ENCODE results near the gene TGOLN2.
"Not testable (repeated sequence)": the region's sequence is repeated elsewhere in the genome, so short reads cannot be mapped to it uniquely, and the experiment has no call there.

TGOLN2 gene

DNA sequence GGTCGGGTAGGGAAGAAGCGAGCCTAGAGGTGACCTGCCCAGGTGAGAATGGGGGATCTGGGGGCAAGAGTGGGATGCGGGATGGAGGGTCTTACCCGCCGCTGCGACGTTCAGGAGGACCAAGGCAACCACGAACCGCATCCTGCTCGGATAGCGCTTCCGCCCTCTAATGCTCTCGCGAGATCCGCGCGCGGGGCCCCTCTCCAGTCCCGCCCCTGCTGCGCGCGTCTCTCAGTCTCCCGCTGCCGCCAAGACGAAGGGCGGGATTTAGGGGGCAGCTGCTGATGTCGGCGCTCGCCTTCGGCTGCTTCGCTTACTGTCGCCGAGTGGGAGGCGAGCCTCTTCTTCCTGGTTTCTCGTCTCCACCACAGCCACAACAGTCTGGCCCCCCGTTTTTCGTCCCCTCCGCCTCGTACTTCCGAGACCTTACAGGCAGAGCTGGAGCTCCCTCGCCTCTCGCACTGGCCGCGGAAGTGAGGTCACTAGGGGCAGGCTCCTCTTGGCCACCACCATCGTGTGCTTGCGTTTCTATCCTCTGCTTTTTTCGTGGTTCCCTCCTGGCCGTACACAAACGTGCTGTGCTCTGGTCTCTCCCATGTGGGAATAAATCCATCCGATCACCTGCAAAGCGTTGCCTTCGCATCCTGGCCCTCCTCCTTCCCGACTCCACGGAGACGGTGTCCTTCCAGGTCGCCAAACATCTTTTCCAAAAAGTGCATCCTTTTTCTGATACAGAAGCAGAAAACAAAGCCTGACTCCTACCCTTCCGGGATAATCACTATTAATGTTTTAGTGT, at the start of gene TGOLN2:
Gene TGOLN2 (minus strand): TSS at position 168 of the 796 bp plus-strand sequence. CDS start 27 bp downstream, at position 141.
- DNase-seq (ENCODE audit: low read depth in 2 of 2): peak; percentile 85 to 90

- no peak for DNase-seq (ENCODE audit: low read depth in 2 of 2)
These were observed 49.3 kb upstream of the TGOLN2 start for GRCh38 chr2:85377083-85377482.

GRCh38 chr2:85376291-85377065, 48.7 kb upstream of the TGOLN2 start:
- DNase-seq (ENCODE audit: low read depth in 2 of 2): no peak

DNA sequence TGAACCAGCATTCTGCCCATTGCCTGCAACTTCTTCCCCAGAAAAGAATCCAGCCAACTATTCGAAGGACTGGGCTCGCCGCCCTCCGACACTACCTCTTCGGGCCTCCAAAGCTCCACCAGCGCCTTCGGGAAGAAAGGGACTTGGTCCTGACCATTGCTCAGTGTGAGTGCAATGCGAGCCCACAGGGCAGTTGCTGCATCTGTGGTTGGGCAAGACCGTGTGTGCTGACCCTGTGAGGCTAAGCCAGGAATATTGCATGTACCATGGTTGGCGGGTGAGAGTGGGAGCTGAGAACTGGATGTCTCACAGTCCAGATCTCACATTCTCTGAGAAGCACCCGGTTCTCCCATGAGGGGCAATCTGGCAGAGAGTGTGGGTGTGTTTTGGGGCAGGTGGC, 43.3 kb upstream of the TGOLN2 start:
- DNase-seq (ENCODE audit: low read depth in 2 of 2): no peak

GRCh38 chr2:85369500-85369899, 41.7 kb upstream of the TGOLN2 start:
- DNase-seq (ENCODE audit: low read depth in 2 of 2): no peak

DNA sequence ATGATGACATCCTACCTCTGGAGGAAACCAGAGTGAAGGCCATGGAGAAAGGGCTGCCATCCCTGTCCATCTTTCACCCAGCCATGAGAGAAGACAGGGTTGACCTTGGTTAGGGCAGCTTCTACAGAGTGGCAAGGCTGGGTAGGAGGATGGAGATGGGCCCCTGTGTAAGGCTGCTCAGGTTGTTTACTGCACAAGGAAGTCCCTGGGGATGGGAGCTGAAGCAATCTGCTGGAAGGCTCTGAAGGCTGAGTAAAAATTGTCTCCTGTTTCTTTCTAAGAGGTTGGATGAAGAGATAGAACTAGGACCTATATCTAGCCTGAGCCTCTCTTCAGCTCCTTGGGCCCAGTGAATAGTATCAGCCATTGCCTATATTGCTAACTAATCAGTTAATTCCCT, 41.1 kb upstream of the TGOLN2 start:
- DNase-seq (ENCODE audit: low read depth in 2 of 2): no peak

DNA sequence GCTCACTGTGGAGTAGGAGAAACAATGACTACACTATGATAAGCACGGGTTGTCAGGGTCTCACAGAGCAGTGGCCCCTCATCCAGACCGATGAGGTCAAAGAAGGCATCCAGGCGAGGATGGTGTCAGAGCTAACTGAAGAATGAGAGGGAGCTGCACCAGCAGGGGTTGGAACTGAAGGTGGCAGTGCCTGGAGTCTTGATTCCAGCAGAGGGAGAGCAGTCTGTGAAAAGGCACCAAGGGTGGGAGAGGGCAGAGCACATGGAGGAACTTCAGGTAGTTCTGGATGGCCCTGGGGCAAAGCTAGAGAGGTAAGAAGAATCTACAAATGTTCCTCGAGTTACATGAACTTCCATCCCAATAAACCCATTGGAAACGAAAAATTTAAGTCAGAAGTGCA, 39.4 kb upstream of the TGOLN2 start:
- DNase-seq (ENCODE audit: low read depth in 2 of 2): no peak

GRCh38 chr2:85362653-85363387, 35.0 kb upstream of the TGOLN2 start:
- not testable (repeated sequence) for DNase-seq (ENCODE audit: low read depth in 2 of 2)

GRCh38 chr2:85357736-85358135, 29.9 kb upstream of the TGOLN2 start:
- DNase-seq (ENCODE audit: low read depth in 2 of 2): no peak

- no peak for DNase-seq (ENCODE audit: low read depth in 2 of 2)
These were observed 28.4 kb upstream of the TGOLN2 start for GRCh38 chr2:85356186-85356585.

GRCh38 chr2:85355521-85355920, 27.7 kb upstream of the TGOLN2 start:
- no peak for DNase-seq (ENCODE audit: low read depth in 2 of 2)

DNA sequence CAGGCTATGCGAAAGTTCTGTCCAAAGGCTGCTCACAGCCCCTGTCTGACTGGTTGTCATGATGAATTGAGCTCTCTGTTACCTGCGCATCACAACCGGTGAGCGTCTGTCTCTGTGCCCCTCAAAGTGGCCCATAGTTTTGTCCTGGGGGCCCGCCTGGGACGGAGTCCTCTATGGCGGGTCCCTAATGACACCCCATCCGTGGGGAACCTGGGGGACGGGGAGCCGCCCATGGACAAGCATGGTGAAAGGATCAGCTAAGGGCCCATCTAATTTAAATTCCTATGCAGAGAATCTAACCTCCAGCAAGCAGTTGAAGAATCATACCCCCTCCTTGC, 27.3 kb upstream of the TGOLN2 start:
- DNase-seq (ENCODE audit: low read depth in 2 of 2): no peak

- peak; percentile 91 to 94 for DNase-seq (ENCODE audit: low read depth in 2 of 2)
These were observed 26.7 kb upstream of the TGOLN2 start, which contains the start of the genes ELMOD3 and RETSAT for GRCh38 chr2:85354286-85355072. TSS of gene ELMOD3 (plus strand) at chr2:85354769. CDS start at chr2:85357199, 2,430 bp downstream. TSS of gene RETSAT (minus strand) at chr2:85354528. CDS start at chr2:85354507, 21 bp downstream.

DNA sequence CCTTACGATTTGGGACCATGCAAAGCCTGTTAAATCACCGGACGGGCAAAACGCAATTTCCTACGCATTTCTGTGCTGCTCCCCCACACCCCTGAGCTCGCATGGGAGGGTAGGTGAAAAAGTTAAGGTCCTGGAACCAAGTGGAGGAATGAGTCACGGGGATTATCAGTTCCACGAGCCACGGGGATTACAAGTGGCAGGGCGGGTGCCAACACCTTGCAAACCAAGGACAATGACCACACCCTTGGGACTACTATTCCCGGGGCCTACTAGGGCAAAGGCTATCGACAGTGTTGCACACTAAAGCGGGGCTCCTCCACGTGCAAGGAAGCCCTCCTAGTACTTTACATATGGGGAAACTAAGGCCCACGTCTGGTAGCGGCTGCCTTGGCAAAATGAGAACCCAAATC, 26.1 kb upstream of the TGOLN2 start:
- no peak for DNase-seq (ENCODE audit: low read depth in 2 of 2)

GRCh38 chr2:85347599-85347998, 19.8 kb upstream of the TGOLN2 start:
- DNase-seq (ENCODE audit: low read depth in 2 of 2): no peak

- no peak for DNase-seq (ENCODE audit: low read depth in 2 of 2)
These were observed 16.7 kb upstream of the TGOLN2 start for GRCh38 chr2:85344356-85344954.

- DNase-seq (ENCODE audit: low read depth in 2 of 2): not testable (repeated sequence)
These were observed 15.6 kb upstream of the TGOLN2 start for GRCh38 chr2:85343207-85343895.

DNA sequence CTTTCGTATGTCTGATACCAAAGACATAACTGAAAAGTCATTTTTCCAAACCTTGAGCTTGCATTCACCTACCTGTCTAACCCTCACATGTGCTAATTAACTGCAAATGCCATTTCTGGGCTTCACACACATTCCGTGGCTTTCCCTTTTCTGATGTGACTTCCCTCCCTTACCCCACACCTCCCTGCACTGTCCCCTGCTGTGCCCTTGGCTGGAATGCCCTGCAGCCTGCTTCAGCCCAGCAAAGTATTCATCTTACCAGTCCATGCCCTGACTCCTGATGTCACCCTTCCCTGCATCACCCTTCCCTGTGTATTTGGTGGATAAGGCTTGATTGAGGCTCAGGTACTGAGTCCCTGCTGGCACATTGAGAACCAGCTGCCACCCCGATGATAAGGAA, 14.4 kb upstream of the TGOLN2 start:
- DNase-seq (ENCODE audit: low read depth in 2 of 2): no peak

GRCh38 chr2:85341269-85342029, 13.7 kb upstream of the TGOLN2 start:
- DNase-seq (ENCODE audit: low read depth in 2 of 2): no peak
